ENCODE results near the gene ANO2.
"Not testable (repeated sequence)": the region's sequence is repeated elsewhere in the genome, so short reads cannot be mapped to it uniquely, and the experiment has no call there.

Gene ANO2

GRCh38 chr12:5561057-5561456 is 384.0 kb downstream of the ANO2 start:
- Histone ChIP-seq H3K27ac (ENCODE audit: low read depth, low read length) (no peak overlapping the region), H3K36me3 (ENCODE audit: insufficient read depth, low read length) (no peaks in the 10 kb centered on the region), H3K9me3 (ENCODE audit: insufficient read depth, low read depth, low read length) (peaks cover 3% of the 10 kb centered on the region; the same call in 1 of the 2 replicates), H3K4me1 (ENCODE audit: insufficient read depth, low read length) (peaks cover 14% of the 10 kb centered on the region), H3K4me3 (ENCODE audit: low read length) (no peak overlapping the region), H3K27me3 (ENCODE audit: insufficient read depth, low read length) (no peaks in the 10 kb centered on the region), H3K9ac (ENCODE audit: low read depth, low read length) (no peak overlapping the region)
- 75% methylated on average over 6 of the region's 6 CpGs for WGBS

- Histone ChIP-seq H3K4me3 (ENCODE audit: low read length) (no peak overlapping the region), H3K9ac (ENCODE audit: low read depth, low read length) (no peak overlapping the region), H3K27ac (ENCODE audit: low read depth, low read length) (no peak overlapping the region), H3K36me3 (ENCODE audit: insufficient read depth, low read length) (no peaks in the 10 kb centered on the region), H3K4me1 (ENCODE audit: insufficient read depth, low read length) (peaks cover 14% of the 10 kb centered on the region), H3K9me3 (ENCODE audit: insufficient read depth, low read depth, low read length) (peaks cover 3% of the 10 kb centered on the region; the same call in 1 of the 2 replicates), H3K27me3 (ENCODE audit: insufficient read depth, low read length) (no peaks in the 10 kb centered on the region)
- 89% methylated on average over 4 of the region's 4 CpGs for WGBS
Measured at GRCh38 chr12:5560265-5560664, 384.8 kb downstream of the ANO2 start.

- Histone ChIP-seq H3K36me3 (ENCODE audit: insufficient read depth, low read length) (no peaks in the 10 kb centered on the region), H3K27ac (ENCODE audit: low read depth, low read length) (no peak overlapping the region), H3K4me1 (ENCODE audit: insufficient read depth, low read length) (peaks cover 14% of the 10 kb centered on the region), H3K9ac (ENCODE audit: low read depth, low read length) (no peak overlapping the region), H3K9me3 (ENCODE audit: insufficient read depth, low read depth, low read length) (peaks cover 3% of the 10 kb centered on the region; the same call in 1 of the 2 replicates), H3K4me3 (ENCODE audit: low read length) (no peak overlapping the region), H3K27me3 (ENCODE audit: insufficient read depth, low read length) (no peaks in the 10 kb centered on the region)
- 45% methylated on average over 3 of the region's 4 CpGs for WGBS
Measured at GRCh38 chr12:5557906-5558305, 387.2 kb downstream of the ANO2 start.

- Histone ChIP-seq H3K4me1 (ENCODE audit: insufficient read depth, low read length) (peaks cover 14% of the 10 kb centered on the region), H3K36me3 (ENCODE audit: insufficient read depth, low read length) (no peaks in the 10 kb centered on the region), H3K27ac (ENCODE audit: low read depth, low read length) (no peak overlapping the region), H3K9me3 (ENCODE audit: insufficient read depth, low read depth, low read length) (peaks cover 3% of the 10 kb centered on the region; the same call in 1 of the 2 replicates), H3K4me3 (ENCODE audit: low read length) (no peak overlapping the region), H3K27me3 (ENCODE audit: insufficient read depth, low read length) (no peaks in the 10 kb centered on the region), H3K9ac (ENCODE audit: low read depth, low read length) (no peak overlapping the region)
- 93% methylated on average over 6 of the region's 6 CpGs for WGBS
Measured at GRCh38 chr12:5556946-5557673, 387.9 kb downstream of the ANO2 start.

GRCh38 chr12:5556033-5556614 is 388.9 kb downstream of the ANO2 start:
- WGBS, result 88% methylated on average over 13 of the region's 13 CpGs
- no peaks in the 10 kb centered on the region for H3K36me3 ChIP-seq (ENCODE audit: insufficient read depth, low read length)
- H3K9ac ChIP-seq (ENCODE audit: low read depth, low read length), result no peak overlapping the region
- peaks cover 14% of the 10 kb centered on the region for H3K4me1 ChIP-seq (ENCODE audit: insufficient read depth, low read length)
- H3K27me3 ChIP-seq (ENCODE audit: insufficient read depth, low read length), result no peaks in the 10 kb centered on the region
- no peak overlapping the region for H3K4me3 ChIP-seq (ENCODE audit: low read length)
- no peak overlapping the region for H3K27ac ChIP-seq (ENCODE audit: low read depth, low read length)
- H3K9me3 ChIP-seq (ENCODE audit: insufficient read depth, low read depth, low read length), result peaks cover 3% of the 10 kb centered on the region; the same call in 1 of the 2 replicates

GRCh38 chr12:5554711-5555110 is 390.3 kb downstream of the ANO2 start:
- H3K4me1 ChIP-seq (ENCODE audit: insufficient read depth, low read length), result peaks cover 14% of the 10 kb centered on the region
- no peak overlapping the region for H3K9ac ChIP-seq (ENCODE audit: low read depth, low read length)
- H3K4me3 ChIP-seq (ENCODE audit: low read length), result no peak overlapping the region
- H3K9me3 ChIP-seq (ENCODE audit: insufficient read depth, low read depth, low read length), result peaks cover 3% of the 10 kb centered on the region; the same call in 1 of the 2 replicates
- no peaks in the 10 kb centered on the region for H3K36me3 ChIP-seq (ENCODE audit: insufficient read depth, low read length)
- WGBS, result 94% methylated on average over 4 of the region's 4 CpGs
- H3K27me3 ChIP-seq (ENCODE audit: insufficient read depth, low read length), result no peaks in the 10 kb centered on the region
- no peak overlapping the region for H3K27ac ChIP-seq (ENCODE audit: low read depth, low read length)

- Histone ChIP-seq H3K9ac (ENCODE audit: low read depth, low read length) (no peak overlapping the region), H3K27me3 (ENCODE audit: insufficient read depth, low read length) (no peaks in the 10 kb centered on the region), H3K27ac (ENCODE audit: low read depth, low read length) (no peak overlapping the region), H3K4me1 (ENCODE audit: insufficient read depth, low read length) (no peaks in the 10 kb centered on the region), H3K9me3 (ENCODE audit: insufficient read depth, low read depth, low read length) (no peaks in the 10 kb centered on the region), H3K4me3 (ENCODE audit: low read length) (no peak overlapping the region), H3K36me3 (ENCODE audit: insufficient read depth, low read length) (no peaks in the 10 kb centered on the region)
- 93% methylated on average over 5 of the region's 5 CpGs for WGBS
Measured at GRCh38 chr12:5549011-5549410, 396.0 kb downstream of the ANO2 start.

GRCh38 chr12:5548152-5548943 is 396.7 kb downstream of the ANO2 start:
- Histone ChIP-seq H3K9ac (ENCODE audit: low read depth, low read length) (no peak overlapping the region), H3K36me3 (ENCODE audit: insufficient read depth, low read length) (no peaks in the 10 kb centered on the region), H3K9me3 (ENCODE audit: insufficient read depth, low read depth, low read length) (no peaks in the 10 kb centered on the region), H3K4me3 (ENCODE audit: low read length) (no peak overlapping the region), H3K27me3 (ENCODE audit: insufficient read depth, low read length) (no peaks in the 10 kb centered on the region), H3K27ac (ENCODE audit: low read depth, low read length) (no peak overlapping the region), H3K4me1 (ENCODE audit: insufficient read depth, low read length) (no peaks in the 10 kb centered on the region)
- WGBS, result 90% methylated on average over 7 of the region's 8 CpGs

GRCh38 chr12:5546616-5547015 is 398.4 kb downstream of the ANO2 start:
- no peak overlapping the region for H3K27ac ChIP-seq (ENCODE audit: low read depth, low read length)
- H3K9me3 ChIP-seq (ENCODE audit: insufficient read depth, low read depth, low read length), result no peaks in the 10 kb centered on the region
- no peaks in the 10 kb centered on the region for H3K27me3 ChIP-seq (ENCODE audit: insufficient read depth, low read length)
- no peak overlapping the region for H3K4me3 ChIP-seq (ENCODE audit: low read length)
- no peaks in the 10 kb centered on the region for H3K36me3 ChIP-seq (ENCODE audit: insufficient read depth, low read length)
- no peaks in the 10 kb centered on the region for H3K4me1 ChIP-seq (ENCODE audit: insufficient read depth, low read length)
- no peak overlapping the region for H3K9ac ChIP-seq (ENCODE audit: low read depth, low read length)
- WGBS, result 89% methylated on average over 6 of the region's 6 CpGs

- no peak overlapping the region for H3K9ac ChIP-seq (ENCODE audit: low read depth, low read length)
- H3K36me3 ChIP-seq (ENCODE audit: insufficient read depth, low read length), result no peaks in the 10 kb centered on the region
- H3K27ac ChIP-seq (ENCODE audit: low read depth, low read length), result no peak overlapping the region
- H3K4me3 ChIP-seq (ENCODE audit: low read length), result no peak overlapping the region
- peaks cover 14% of the 10 kb centered on the region for H3K4me1 ChIP-seq (ENCODE audit: insufficient read depth, low read length)
- no peaks in the 10 kb centered on the region; the same call in 1 of the 2 replicates for H3K9me3 ChIP-seq (ENCODE audit: insufficient read depth, low read depth, low read length)
- WGBS, result 81% methylated on average over 5 of the region's 8 CpGs
- H3K27me3 ChIP-seq (ENCODE audit: insufficient read depth, low read length), result peaks cover 7% of the 10 kb centered on the region; the same call in 1 of the 2 replicates
Measured at GRCh38 chr12:5537771-5538170, 407.3 kb downstream of the ANO2 start.

- WGBS, result 50% methylated on average over 11 of the region's 13 CpGs
- not testable (repeated sequence) for H3K36me3 ChIP-seq (ENCODE audit: insufficient read depth, low read length); H3K27ac ChIP-seq (ENCODE audit: low read depth, low read length); H3K4me3 ChIP-seq (ENCODE audit: low read length); H3K9me3 ChIP-seq (ENCODE audit: insufficient read depth, low read depth, low read length); H3K27me3 ChIP-seq (ENCODE audit: insufficient read depth, low read length)
- H3K9ac ChIP-seq (ENCODE audit: low read depth, low read length), result 0 out of 2 replicates have a peak overlapping the region, but pooled peaks have one; percentile 18
- peaks cover 14% of the 10 kb centered on the region for H3K4me1 ChIP-seq (ENCODE audit: insufficient read depth, low read length)
Measured at GRCh38 chr12:5537026-5537615, 407.9 kb downstream of the ANO2 start.

Measured in HUES64 (cell line).